Endothelial cell (in vitro differentiated cells): ENCODE data around the gene SELENOW. TPM values are rescaled to one million over a fixed set of nuclear protein-coding genes. Genes with fewer than 3 reads are reported as not detected.

ENCODE experiments used
- DNase-seq: peaks from one replicate; pipeline ENCODE4 v3.0.0; 2021; ENCODE audit warnings: low spot score
- H3K27ac Mint-ChIP-seq: one replicate; pipeline ENCODE4 v1.8.0; 2021; ENCODE audit warnings: mixed read lengths, inconsistent platforms; ENCODE audit not compliant: unreplicated experiment
- H3K27me3 Mint-ChIP-seq: one replicate; pipeline ENCODE4 v1.8.0; 2021; ENCODE audit warnings: mild to moderate bottlenecking, moderate library complexity, mixed read lengths, inconsistent platforms; ENCODE audit not compliant: unreplicated experiment
- H3K36me3 Mint-ChIP-seq: one replicate; pipeline ENCODE4 v1.8.0; 2021; ENCODE audit warnings: mild to moderate bottlenecking, low read depth, mixed read lengths, inconsistent platforms; ENCODE audit not compliant: unreplicated experiment
- H3K4me1 Mint-ChIP-seq: one replicate; pipeline ENCODE4 v1.8.0; 2021; ENCODE audit warnings: mild to moderate bottlenecking, mixed read lengths, inconsistent platforms; ENCODE audit not compliant: unreplicated experiment
- H3K4me3 Mint-ChIP-seq: one replicate; pipeline ENCODE4 v1.8.0; 2021; ENCODE audit warnings: mild to moderate bottlenecking, mixed read lengths, inconsistent platforms; ENCODE audit not compliant: unreplicated experiment
- H3K9me3 Mint-ChIP-seq: one replicate; pipeline ENCODE4 v1.8.0; 2021; ENCODE audit warnings: mixed read lengths, inconsistent platforms; ENCODE audit not compliant: unreplicated experiment
- CTCF ChIP-seq: fragments of 200-600 bp; sonication (generic); IDR thresholded peaks from one replicate; pipeline ENCODE4 v1.5.0; 2021; ENCODE audit warnings: antibody characterized with exemption; ENCODE audit not compliant: unreplicated experiment
- total RNA-seq: library from RNA; stranded (reverse); fragmentation: NEBNext Ultra II Directional; extraction: Animal tissue kit (Norgen Biotek cat#: 25700); gene quantifications from one replicate; pipeline ENCODE4 v1.2.1, GENCODE V29; 2021; ENCODE audit not compliant: unreplicated experiment

The SELENOW gene
- total RNA-seq, 1 donor from 2014 or later: 791 TPM

- no peak for DNase-seq
- TF ChIP-seq CTCF: no peak
- H3K9me3 Mint-ChIP-seq: no peaks in the 10 kb centered on the region
- H3K36me3 Mint-ChIP-seq: no peaks in the 10 kb centered on the region
- peaks cover 18% of the 10 kb centered on the region for H3K27me3 Mint-ChIP-seq
- H3K4me3 Mint-ChIP-seq: no peak within 1 kb of the TSS
- H3K27ac Mint-ChIP-seq: no peak within 1 kb of the TSS
- no peaks in the 10 kb centered on the region for H3K4me1 Mint-ChIP-seq
Measured at GRCh38 chr19:47821460-47822020, 43.0 kb downstream of the SELENOW start, which contains the start of gene CRX. TSS of gene CRX (plus strand) at chr19:47821937. CDS start at chr19:47834444, 12,507 bp downstream.

- H3K27me3 Mint-ChIP-seq: peaks cover 14% of the 10 kb centered on the region
- DNase-seq: no peak
- H3K9me3 Mint-ChIP-seq: no peaks in the 10 kb centered on the region
- no peak overlapping the region for H3K4me3 Mint-ChIP-seq
- H3K36me3 Mint-ChIP-seq: no peaks in the 10 kb centered on the region
- TF ChIP-seq CTCF: no peak
- no peak overlapping the region for H3K27ac Mint-ChIP-seq
- peaks cover 5% of the 10 kb centered on the region for H3K4me1 Mint-ChIP-seq
Measured at GRCh38 chr19:47824396-47824795, 45.9 kb downstream of the SELENOW start.

GRCh38 chr19:47826800-47827199 is 48.3 kb downstream of the SELENOW start:
- no peak for DNase-seq
- Mint-ChIP-seq H3K27me3 (peaks cover 9% of the 10 kb centered on the region), H3K4me1 (peaks cover 5% of the 10 kb centered on the region), H3K27ac (no peak overlapping the region), H3K4me3 (no peak overlapping the region), H3K9me3 (no peaks in the 10 kb centered on the region), H3K36me3 (no peaks in the 10 kb centered on the region)
- no peak for TF ChIP-seq CTCF

- H3K36me3 Mint-ChIP-seq: no peaks in the 10 kb centered on the region
- no peak for TF ChIP-seq CTCF
- H3K27ac Mint-ChIP-seq: no peak overlapping the region
- H3K4me3 Mint-ChIP-seq: no peak overlapping the region
- H3K4me1 Mint-ChIP-seq: peaks cover 5% of the 10 kb centered on the region
- DNase-seq: no peak
- H3K9me3 Mint-ChIP-seq: no peaks in the 10 kb centered on the region
- H3K27me3 Mint-ChIP-seq: peaks cover 2% of the 10 kb centered on the region
Measured at GRCh38 chr19:47832723-47833122, 54.2 kb downstream of the SELENOW start.

Other genes starting within 250 kb of the SELENOW start
- gene ZNF541, start 205.6 kb upstream of the SELENOW start, total RNA-seq: not detected
- 24.1 TPM for gene BICRA, start 169.6 kb upstream of the SELENOW start, total RNA-seq
- 81.5 TPM for gene EHD2, start 65.3 kb upstream of the SELENOW start, total RNA-seq
- gene NOP53, start 33.2 kb upstream of the SELENOW start, total RNA-seq: 324 TPM
- not detected for gene TPRX1, start 25.8 kb downstream of the SELENOW start, total RNA-seq
- gene CRX, start 43.2 kb downstream of the SELENOW start, total RNA-seq: not detected
- gene TPRX2, start 80.5 kb downstream of the SELENOW start, total RNA-seq: not detected
- gene SULT2A1, start 107.6 kb downstream of the SELENOW start, total RNA-seq: not detected
- not detected for gene BSPH1, start 213.5 kb downstream of the SELENOW start, total RNA-seq
- not detected for gene ELSPBP1, start 215.9 kb downstream of the SELENOW start, total RNA-seq